Measurements from ENCODE around the gene MAP3K8. TPM values are rescaled to one million over a fixed set of nuclear protein-coding genes. Genes with fewer than 3 reads are reported as not detected.

The MAP3K8 gene
- total RNA-seq, 1 donor from 2014 or later = 34.0 TPM

GRCh38 chr10:30453764-30454527, 20.0 kb downstream of the MAP3K8 start:
- Histone ChIP-seq H3K27me3 (ENCODE audit: low read depth) (no peaks in the 10 kb centered on the region), H3K9me3 (no peaks in the 10 kb centered on the region), H3K27ac (peak overlapping the region; percentile 65), H3K4me3 (no peak overlapping the region), H3K4me1 (peaks cover 54% of the 10 kb centered on the region), H3K36me3 (peaks cover 67% of the 10 kb centered on the region)
- ATAC-seq (peak in 1 of 2 donors; percentile 2), DNase-seq (no peak)
- TF ChIP-seq CTCF (IDR thresholded peaks at IDR 0.05) = no peak
- intact Hi-C loops (cut with DNase I) = no loop called here

- no peak for TF ChIP-seq CTCF (IDR thresholded peaks at IDR 0.05)
- Histone ChIP-seq H3K4me1 (peaks cover 61% of the 10 kb centered on the region), H3K27me3 (ENCODE audit: low read depth) (no peaks in the 10 kb centered on the region), H3K9me3 (no peaks in the 10 kb centered on the region), H3K36me3 (peaks cover 67% of the 10 kb centered on the region), H3K27ac (peak overlapping the region; percentile 65), H3K4me3 (no peak overlapping the region)
- ATAC-seq (peak; percentile 66 to 73), DNase-seq (no peak)
- intact Hi-C loops (cut with DNase I) = no loop called here
These were observed 20.9 kb downstream of the MAP3K8 start for GRCh38 chr10:30454744-30455510.

GRCh38 chr10:30455816-30456215, 21.8 kb downstream of the MAP3K8 start:
- TF ChIP-seq CTCF (IDR thresholded peaks at IDR 0.05) = no peak
- intact Hi-C loops (cut with DNase I) = no loop called here
- peaks cover 61% of the 10 kb centered on the region for H3K4me1 ChIP-seq
- no peaks in the 10 kb centered on the region for H3K9me3 ChIP-seq
- H3K27me3 ChIP-seq (ENCODE audit: low read depth) = no peaks in the 10 kb centered on the region
- ATAC-seq (peak; percentile 11 to 28), DNase-seq (no peak)
- H3K27ac ChIP-seq = peak overlapping the region; percentile 65
- peak overlapping the region; percentile 4 for H3K4me3 ChIP-seq
- H3K36me3 ChIP-seq = peaks cover 67% of the 10 kb centered on the region

- no peak for DNase-seq
- no peaks in the 10 kb centered on the region for H3K9me3 ChIP-seq
- ATAC-seq = peak; percentile 49 to 50
- peaks cover 61% of the 10 kb centered on the region for H3K4me1 ChIP-seq
- peak overlapping the region; percentile 65 for H3K27ac ChIP-seq
- H3K27me3 ChIP-seq (ENCODE audit: low read depth) = no peaks in the 10 kb centered on the region
- peak overlapping the region; percentile 4 for H3K4me3 ChIP-seq
- H3K36me3 ChIP-seq = peaks cover 67% of the 10 kb centered on the region
- no peak for TF ChIP-seq CTCF (IDR thresholded peaks at IDR 0.05)
- intact Hi-C loops (cut with DNase I) = no loop called here
These were observed 22.3 kb downstream of the MAP3K8 start for GRCh38 chr10:30456266-30456665.

- H3K36me3 ChIP-seq = peaks cover 61% of the 10 kb centered on the region
- no peaks in the 10 kb centered on the region for H3K27me3 ChIP-seq (ENCODE audit: low read depth)
- TF ChIP-seq CTCF (IDR thresholded peaks at IDR 0.05) = no peak
- ATAC-seq = peak; percentile 66 to 83
- peak; percentile 63 for DNase-seq
- intact Hi-C loops (cut with DNase I) = no loop called here
- peak overlapping the region; percentile 25 for H3K27ac ChIP-seq
- H3K4me1 ChIP-seq = peaks cover 50% of the 10 kb centered on the region
- H3K4me3 ChIP-seq = no peak overlapping the region
- H3K9me3 ChIP-seq = no peaks in the 10 kb centered on the region
These were observed 25.3 kb downstream of the MAP3K8 start for GRCh38 chr10:30459283-30459682.

All from lower lobe of right lung (tissue), 2 donors.